ENCODE data around the gene FANCB. TPM values are rescaled to one million over a fixed set of nuclear protein-coding genes. Genes with fewer than 3 reads are reported as not detected.

FANCB gene
- total RNA-seq, 2 donors from 2014 or later, result 1.2 to 4.3 TPM

DNA sequence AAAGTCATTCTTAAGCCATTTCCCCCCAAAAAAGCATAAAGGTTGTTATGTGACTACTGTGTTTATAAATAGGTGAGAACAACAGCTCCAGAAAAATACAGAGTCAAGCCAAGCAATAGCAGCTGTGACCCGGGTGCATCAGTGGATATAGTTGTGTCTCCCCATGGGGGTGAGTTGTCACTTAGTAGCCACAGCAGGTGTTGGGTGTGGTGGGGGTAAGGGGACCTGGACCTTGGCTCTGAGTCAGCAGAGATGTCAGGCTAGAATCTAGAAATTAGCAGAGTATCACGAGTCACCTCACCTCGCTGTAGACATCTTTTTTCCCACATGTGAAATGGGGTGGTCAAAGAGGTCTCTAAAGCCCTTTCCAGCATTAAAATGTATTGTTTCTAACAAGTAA lies 42.7 kb upstream of the FANCB start:
- no peak overlapping the region for H3K9ac ChIP-seq (ENCODE audit: low read depth in 2 of 2, low read length in 2 of 2)
- no peaks in the 10 kb centered on the region for H3K9me3 ChIP-seq
- TF ChIP-seq, protein P1, sequence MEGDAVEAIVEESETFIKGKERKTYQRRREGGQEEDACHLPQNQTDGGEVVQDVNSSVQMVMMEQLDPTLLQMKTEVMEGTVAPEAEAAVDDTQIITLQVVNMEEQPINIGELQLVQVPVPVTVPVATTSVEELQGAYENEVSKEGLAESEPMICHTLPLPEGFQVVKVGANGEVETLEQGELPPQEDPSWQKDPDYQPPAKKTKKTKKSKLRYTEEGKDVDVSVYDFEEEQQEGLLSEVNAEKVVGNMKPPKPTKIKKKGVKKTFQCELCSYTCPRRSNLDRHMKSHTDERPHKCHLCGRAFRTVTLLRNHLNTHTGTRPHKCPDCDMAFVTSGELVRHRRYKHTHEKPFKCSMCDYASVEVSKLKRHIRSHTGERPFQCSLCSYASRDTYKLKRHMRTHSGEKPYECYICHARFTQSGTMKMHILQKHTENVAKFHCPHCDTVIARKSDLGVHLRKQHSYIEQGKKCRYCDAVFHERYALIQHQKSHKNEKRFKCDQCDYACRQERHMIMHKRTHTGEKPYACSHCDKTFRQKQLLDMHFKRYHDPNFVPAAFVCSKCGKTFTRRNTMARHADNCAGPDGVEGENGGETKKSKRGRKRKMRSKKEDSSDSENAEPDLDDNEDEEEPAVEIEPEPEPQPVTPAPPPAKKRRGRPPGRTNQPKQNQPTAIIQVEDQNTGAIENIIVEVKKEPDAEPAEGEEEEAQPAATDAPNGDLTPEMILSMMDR (IDR thresholded peaks at IDR 0.05), result no peak
- intact Hi-C loops (cut with DNase I), result no loop called here
- H3K27ac ChIP-seq, result no peak overlapping the region
- H3K27me3 ChIP-seq, result no peaks in the 10 kb centered on the region
- H3K4me1 ChIP-seq, result no peaks in the 10 kb centered on the region
- H3K36me3 ChIP-seq, result no peaks in the 10 kb centered on the region
- H3K4me3 ChIP-seq, result no peak overlapping the region
- no peak for DNase-seq

- Histone ChIP-seq H3K27me3 (no peaks in the 10 kb centered on the region), H3K27ac (no peak overlapping the region), H3K9ac (ENCODE audit: low read depth in 2 of 2, low read length in 2 of 2) (no peak overlapping the region), H3K4me1 (no peaks in the 10 kb centered on the region), H3K4me3 (no peak overlapping the region), H3K9me3 (no peaks in the 10 kb centered on the region), H3K36me3 (no peaks in the 10 kb centered on the region)
- intact Hi-C loops (cut with DNase I), result no loop called here
- TF ChIP-seq, protein P1 (IDR thresholded peaks at IDR 0.05), result no peak
- no peak for DNase-seq
Observed at GRCh38 chrX:14913241-14913640, 40.4 kb upstream of the FANCB start.

- Histone ChIP-seq H3K9ac (ENCODE audit: low read depth in 2 of 2, low read length in 2 of 2) (no peak overlapping the region), H3K4me3 (no peak overlapping the region), H3K27me3 (no peaks in the 10 kb centered on the region), H3K27ac (no peak overlapping the region), H3K4me1 (no peaks in the 10 kb centered on the region), H3K36me3 (no peaks in the 10 kb centered on the region), H3K9me3 (no peaks in the 10 kb centered on the region)
- TF ChIP-seq, protein P1 (IDR thresholded peaks at IDR 0.05), result no peak
- intact Hi-C loops (cut with DNase I), result no loop called here
- no peak for DNase-seq
Observed at GRCh38 chrX:14903891-14904290, 31.0 kb upstream of the FANCB start.

- intact Hi-C loops (cut with DNase I), result no loop called here
- no peak overlapping the region for H3K27ac ChIP-seq
- DNase-seq, result no peak
- no peaks in the 10 kb centered on the region for H3K9me3 ChIP-seq
- no peak overlapping the region for H3K9ac ChIP-seq (ENCODE audit: low read depth in 2 of 2, low read length in 2 of 2)
- no peak overlapping the region for H3K4me3 ChIP-seq
- no peaks in the 10 kb centered on the region for H3K27me3 ChIP-seq
- TF ChIP-seq, protein P1 (IDR thresholded peaks at IDR 0.05), result no peak
- H3K4me1 ChIP-seq, result no peaks in the 10 kb centered on the region
- no peaks in the 10 kb centered on the region for H3K36me3 ChIP-seq
Observed at GRCh38 chrX:14902537-14902936, 29.7 kb upstream of the FANCB start.

DNA sequence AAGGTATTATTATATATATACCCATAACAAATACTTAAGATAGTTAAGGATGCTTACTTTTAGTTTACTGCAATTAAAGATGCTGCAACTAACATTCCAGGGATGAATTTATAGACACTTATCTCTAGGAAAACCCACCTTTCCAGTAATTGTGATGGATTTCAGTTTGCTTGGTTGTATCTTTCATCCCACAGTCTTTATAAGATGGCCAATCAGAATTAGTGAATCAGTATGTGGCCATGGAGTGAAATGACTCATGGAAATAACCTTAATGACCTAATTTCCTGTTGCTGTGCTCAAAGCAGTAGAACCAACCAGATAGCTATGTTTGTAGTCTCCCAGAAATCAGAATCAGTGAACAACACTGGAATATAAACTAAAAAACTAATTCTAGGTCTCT lies 26.7 kb upstream of the FANCB start:
- Histone ChIP-seq H3K4me1 (no peaks in the 10 kb centered on the region), H3K4me3 (no peak overlapping the region), H3K27me3 (no peaks in the 10 kb centered on the region), H3K9ac (ENCODE audit: low read depth in 2 of 2, low read length in 2 of 2) (no peak overlapping the region), H3K36me3 (no peaks in the 10 kb centered on the region), H3K27ac (no peak overlapping the region), H3K9me3 (no peaks in the 10 kb centered on the region)
- TF ChIP-seq, protein P1 (IDR thresholded peaks at IDR 0.05), result no peak
- intact Hi-C loops (cut with DNase I), result no loop called here
- no peak for DNase-seq

DNA sequence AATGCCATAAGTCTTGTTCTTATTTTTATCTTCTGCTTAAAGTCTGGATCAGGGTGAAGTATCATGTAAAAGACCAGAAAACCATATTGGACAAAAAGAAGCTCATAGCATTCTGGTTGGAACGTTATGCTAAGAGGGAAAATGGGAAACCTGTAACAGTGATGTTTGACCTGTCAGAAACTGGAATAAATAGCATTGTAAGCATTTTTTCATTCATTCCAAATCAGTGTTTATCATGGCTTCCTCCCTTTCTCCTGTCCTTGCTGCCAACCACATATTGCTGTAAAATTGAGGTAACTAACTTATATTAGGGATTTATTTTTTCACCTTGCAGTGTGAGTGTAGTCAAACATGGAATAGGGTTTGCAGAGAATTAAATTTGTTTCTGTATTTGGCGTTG lies 24.2 kb upstream of the FANCB start:
- Histone ChIP-seq H3K9ac (ENCODE audit: low read depth in 2 of 2, low read length in 2 of 2) (no peak overlapping the region), H3K27me3 (no peaks in the 10 kb centered on the region), H3K27ac (no peak overlapping the region), H3K36me3 (no peaks in the 10 kb centered on the region), H3K9me3 (no peaks in the 10 kb centered on the region), H3K4me1 (no peaks in the 10 kb centered on the region), H3K4me3 (no peak overlapping the region)
- DNase-seq, result no peak
- intact Hi-C loops (cut with DNase I), result no loop called here
- TF ChIP-seq, protein P1 (IDR thresholded peaks at IDR 0.05), result no peak
